GM21360 (cell line): ENCODE results near the gene SMLR1.
A peak's percentile ranks its signal among the peaks of the same experiment; 100 is the strongest.

Experiments used
- ATAC-seq: cut with Tn5 transposase; IDR thresholded peaks from one replicate; pipeline ENCODE4 v1.9.1; 2021; ENCODE audit warnings: mild to moderate bottlenecking, moderate library complexity; ENCODE audit not compliant: unreplicated experiment

Gene SMLR1

DNA sequence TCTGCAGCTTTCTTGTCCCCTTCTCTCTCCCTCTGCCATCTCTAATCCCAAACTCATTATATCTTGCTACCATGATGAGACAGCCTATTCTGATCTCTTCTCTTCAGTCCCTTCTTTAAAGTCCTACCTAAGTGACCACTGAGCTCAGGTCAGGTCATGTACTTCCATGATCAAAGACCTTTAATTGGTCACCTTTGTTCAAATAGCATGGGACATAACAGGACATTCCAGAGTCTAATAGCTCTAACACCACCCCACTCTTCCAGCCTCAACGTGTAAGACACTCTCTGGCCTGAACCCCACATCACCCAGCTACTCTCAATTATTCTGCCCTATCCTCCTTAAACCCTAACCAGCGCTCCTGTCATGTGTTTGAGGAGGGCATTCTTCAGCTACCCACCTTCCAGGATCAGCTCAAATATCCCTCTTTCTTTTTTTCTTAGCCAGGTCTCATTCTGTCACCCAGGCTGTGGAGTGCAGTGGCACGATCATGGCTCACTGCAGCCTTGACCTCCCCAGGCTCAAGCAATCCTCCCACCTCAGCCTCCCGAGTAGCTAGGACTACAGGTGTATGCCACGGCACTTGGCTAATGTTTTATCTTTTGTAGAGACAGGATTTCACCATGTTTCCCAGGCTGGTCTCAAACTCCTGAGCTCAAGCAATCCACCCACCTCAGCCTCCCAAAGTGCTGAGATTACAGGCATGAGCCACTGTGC is 2.1 kb upstream of the SMLR1 start:
- ATAC-seq, result no peak

DNA sequence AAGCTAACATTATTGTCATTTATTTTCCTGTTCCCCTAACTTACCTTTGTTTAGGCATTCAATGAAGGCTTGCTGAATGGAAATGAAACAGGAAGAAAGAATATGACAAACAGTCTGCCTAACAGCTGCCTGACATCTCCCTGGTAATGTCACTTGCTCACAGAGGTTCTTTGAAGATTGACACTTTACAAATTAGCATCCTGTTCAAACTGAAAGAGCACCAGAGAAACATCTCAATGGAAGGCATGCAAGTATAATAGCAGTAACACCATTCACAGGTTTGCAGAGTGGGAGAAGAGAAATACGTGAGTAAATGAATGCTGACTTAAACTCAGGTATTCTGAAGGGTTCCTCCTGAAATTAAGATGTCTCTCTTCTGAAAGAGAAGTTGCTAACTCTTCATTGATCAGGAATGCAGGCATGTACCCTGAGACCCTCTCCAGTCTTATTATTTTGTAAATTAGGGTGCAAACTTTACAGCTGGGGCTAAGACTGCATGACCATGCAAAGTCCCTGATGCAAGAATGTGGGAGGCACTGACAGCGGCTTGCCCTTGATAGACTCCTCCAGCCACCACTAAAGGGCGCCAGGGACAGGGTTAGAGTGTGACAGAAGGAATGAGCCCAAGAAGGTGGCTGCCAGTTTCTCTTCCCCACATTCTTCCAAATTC is 1.3 kb upstream of the SMLR1 start:
- ATAC-seq, result no peak

DNA sequence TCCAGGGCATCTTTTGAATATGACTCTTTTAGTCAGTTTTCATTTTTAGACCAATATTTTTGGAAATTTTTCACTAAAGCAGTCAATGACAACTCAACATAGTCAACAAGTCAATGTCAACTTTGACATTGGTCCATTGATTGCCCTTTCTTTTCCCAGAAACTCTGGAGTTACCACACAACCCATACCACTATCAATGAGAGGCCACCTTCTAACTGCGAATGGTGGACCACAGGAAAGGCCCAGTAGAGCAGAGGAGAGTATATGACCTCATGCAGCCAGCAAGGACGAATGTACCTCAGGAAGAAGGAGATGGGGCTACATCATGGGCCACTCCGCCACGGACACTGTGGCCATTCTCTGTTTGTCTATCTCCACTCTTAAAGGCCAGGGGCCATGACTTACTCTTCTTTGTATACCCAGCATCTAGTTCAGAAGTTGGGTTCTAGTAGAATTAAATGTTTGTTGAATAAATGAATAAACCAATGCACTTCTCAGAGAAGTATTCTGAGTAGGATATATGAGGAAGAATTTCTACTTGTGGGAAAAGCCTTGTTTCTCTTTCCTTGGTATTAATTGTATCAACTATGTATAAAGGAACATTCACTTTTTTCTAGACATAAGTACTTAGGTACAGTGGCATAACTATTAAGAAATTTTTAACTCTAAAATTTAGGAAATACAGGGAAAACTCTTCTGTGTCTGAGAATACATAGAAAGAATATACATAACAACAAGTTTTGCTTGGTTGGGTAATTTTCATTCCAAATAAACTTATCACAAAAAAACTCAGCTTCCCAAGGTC is 562 bp upstream of the SMLR1 start:
- ATAC-seq, result no peak

DNA sequence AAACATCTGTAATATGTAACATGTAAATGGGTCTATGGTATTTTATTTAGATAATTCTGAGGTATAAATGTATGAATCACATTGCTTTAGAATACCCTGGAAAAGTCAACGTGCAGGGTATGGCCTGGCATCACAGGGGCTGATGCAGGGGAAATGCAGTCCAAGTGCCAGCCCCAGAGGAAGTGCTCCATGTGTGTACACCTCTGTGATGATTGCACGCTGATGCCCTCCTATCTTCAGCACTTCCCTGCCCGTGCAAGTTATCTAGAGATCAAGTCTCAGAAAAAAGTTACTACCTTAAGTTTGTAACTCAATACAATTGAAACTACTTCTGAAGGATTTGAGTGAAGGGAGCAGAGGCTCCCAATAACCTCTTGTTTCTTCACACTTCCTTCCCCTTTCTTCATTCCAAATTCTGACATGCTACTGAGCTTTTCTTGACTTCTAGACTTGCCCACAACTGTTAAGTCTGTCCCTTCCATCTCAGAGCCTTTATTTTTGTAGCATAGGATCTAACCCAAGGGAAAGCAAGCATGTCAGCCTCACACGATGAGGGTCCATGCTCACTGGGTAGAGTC is 2.2 kb downstream of the SMLR1 start:
- ATAC-seq, result no peak

DNA sequence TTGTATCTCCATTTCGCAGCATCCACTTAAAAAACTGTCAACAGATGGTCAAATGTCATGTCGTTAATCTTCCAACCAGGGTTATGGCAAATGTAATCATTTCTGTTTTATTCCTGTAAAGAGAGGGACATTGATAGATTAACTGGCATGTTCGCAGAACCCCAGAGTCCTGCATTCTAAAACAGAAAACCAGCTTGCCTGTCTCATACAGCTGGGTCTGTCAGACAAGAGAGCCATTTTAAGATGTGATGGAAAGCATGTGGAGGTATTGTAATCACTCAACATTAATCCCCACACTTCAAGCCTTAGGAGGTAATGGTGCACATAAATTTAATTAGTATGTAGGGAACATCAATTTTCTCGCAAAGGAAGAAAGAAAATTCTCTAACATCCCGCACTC is 4.4 kb downstream of the SMLR1 start:
- no peak for ATAC-seq

DNA sequence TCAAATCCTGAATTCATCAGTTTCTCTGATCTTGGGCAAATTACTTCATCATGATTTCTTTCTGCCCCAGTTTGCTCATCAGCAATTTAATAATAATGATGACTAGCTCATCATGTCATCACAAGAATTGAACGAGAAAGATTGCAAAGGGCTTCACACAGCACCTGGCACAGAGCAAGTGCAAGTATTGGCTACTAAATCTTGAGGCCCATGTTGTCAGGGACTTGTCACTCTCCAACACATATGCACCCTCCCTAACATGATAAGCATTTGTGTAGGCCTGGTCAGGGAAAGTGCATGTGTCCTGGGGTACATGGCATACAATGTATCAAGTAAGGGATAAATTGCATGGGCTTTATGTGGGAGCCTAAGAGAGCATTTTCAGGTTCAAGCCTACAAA is 6.4 kb downstream of the SMLR1 start:
- ATAC-seq, result no peak

DNA sequence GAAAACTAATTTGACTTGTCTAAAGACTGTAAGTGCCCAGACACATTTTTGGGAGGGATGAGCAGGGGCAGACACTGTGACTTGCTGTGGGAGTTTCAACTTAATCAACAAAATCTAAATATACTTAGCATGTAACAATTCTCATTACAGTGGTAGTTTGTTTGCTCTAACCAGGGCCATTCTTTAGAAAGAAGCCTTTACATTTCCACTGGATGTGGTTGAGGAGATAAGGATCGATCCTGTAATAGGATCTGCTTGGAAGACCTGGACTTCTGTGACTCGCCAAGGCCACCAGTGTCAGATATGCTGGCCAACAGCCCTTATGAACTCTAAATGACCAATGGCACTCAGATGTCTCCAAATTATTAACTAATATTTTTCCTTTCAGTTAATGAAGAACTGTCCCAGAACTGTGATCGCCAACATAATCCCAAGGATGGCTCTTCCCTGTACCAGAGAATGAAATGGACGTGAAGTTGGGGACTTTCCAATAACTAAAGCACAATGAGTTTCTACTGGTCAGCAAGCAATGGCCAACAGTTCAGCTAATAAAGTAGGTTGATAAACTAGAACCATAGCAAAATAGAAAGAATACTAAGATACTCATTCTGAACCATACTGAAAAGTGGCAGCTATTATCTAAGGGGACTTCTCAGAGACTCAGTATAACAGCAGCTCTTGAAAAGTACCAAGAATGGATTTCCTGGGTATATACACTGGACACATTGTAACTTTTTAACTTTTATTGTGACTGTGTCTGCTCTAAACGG is 7.5 kb downstream of the SMLR1 start:
- no peak for ATAC-seq

DNA sequence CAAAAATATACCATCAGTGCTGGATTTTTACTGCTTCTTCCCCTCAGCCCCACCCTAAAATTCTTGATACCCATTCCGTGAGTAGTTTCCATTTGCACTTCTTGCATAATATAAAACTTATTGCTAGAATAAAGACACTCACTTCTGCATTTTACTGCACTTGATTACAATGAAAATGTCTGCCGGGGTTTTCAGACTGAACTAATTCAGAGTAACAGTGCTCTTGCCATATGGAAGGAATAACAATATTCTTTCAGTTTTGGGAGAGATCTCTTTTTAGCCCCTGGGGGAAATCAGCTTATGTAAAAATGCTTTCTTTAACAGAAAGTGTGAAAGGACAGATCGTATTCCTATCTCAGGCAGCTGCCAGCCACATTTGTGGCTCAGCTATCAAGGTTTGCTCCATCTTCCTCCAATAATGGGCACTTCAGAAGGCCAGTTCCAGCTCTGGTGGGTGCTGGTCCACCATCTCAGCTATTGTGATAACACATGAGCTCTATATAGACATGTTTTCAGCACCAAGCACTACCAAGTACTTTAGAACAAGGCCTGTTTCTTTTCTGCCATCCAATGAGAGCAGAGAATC is 8.9 kb downstream of the SMLR1 start:
- ATAC-seq, result no peak

DNA sequence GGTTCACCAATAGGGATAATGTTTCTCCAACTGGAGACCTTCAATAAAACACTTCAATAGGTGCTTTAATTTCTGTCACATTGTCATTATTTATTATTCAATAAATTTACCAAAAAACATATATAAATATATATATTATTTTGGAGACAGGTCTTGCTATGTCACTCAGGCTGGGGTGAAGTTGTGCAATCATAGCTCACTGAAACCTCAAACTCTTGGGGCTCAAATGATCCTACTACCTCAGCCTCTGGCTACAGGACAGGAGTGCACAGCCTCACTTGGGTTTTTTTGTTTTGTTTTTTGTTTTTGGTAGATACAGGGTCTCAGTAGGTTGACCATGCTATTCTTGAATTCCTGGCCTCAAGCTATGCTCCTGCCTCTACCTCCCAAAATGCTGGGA is 9.9 kb downstream of the SMLR1 start:
- ATAC-seq, result no peak

DNA sequence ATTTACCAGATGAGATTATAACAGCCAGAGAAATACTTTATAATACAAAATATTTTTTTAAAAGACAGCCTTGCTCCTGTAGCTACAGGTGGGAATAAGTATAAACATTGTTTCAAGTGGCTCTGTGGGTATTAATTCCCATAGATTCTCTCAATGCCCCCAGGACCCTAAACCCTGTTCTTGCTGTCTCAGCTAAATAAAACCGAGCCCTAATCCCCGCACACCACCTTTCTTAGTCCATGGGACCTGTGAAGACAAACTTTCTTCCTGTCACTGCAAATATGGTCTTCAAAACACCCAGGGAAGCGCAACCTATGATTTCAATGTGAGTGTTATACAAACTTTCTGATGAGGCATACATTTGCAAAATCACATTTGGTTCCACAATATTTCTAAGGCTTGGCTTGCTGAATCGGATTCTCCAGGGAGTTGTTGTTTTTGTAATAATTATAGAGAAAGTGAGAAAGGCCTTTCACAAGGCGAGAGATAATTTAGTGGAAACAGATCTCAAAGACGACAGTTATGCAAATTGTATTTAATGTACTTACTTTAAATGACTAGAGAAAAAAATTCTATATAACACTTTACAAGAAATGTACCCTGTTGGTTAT is 11.1 kb downstream of the SMLR1 start:
- no peak for ATAC-seq

DNA sequence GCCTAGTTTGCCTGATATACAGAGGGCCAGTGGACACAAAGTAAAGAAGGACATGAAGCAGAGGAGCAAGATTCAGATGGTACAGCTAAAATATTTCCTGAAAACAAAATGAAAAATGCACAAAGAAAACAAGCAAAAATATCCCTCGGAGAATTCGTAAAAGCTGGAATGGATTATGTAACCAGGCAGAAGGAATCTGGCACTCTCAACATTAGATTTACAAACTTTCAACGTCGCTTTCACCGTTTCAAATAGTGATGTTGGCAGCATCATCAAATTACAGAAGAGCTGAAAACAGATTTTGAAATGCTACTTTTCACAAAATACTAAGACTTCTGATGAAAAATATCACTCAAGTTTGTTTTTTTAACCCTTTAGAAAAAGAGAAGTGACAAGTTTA is 11.7 kb downstream of the SMLR1 start:
- no peak for ATAC-seq

DNA sequence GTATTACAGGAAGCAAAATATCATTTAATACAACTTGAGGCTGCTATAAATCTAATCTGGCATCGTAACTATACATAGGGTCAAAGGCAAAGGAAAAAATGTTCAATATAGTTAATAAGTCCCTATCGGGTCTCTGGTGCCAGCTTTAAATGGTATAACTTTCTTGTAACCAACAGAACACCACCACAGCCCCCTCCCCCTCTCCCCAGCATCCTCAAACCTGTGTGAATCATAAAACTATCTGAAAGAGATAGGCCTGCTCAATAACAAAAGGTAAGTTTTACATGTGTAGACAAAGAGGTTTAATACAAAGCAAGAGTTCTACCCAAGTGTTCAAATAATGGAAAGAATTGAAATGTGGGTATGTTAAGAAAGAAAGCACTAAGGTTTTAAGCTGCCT is 12.2 kb downstream of the SMLR1 start:
- ATAC-seq, result no peak

DNA sequence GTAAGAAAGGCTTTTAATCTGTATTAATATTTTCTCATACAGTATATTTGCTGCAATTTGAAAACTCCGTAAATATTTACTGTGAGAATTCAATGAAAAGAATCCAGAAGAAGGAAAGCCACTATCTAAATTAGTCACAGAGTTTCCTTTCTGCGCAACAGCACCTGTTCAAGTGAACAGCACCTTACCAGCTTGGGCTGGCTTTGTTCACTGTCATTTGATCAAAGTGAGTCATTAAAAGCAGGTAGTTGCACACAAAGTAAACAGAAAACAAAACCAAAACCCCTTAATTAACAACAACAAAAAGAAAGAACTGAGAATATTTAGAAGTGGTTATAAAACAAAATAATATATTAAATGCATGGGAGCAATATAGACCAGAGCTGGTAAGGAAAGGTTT is 12.8 kb downstream of the SMLR1 start:
- no peak for ATAC-seq

DNA sequence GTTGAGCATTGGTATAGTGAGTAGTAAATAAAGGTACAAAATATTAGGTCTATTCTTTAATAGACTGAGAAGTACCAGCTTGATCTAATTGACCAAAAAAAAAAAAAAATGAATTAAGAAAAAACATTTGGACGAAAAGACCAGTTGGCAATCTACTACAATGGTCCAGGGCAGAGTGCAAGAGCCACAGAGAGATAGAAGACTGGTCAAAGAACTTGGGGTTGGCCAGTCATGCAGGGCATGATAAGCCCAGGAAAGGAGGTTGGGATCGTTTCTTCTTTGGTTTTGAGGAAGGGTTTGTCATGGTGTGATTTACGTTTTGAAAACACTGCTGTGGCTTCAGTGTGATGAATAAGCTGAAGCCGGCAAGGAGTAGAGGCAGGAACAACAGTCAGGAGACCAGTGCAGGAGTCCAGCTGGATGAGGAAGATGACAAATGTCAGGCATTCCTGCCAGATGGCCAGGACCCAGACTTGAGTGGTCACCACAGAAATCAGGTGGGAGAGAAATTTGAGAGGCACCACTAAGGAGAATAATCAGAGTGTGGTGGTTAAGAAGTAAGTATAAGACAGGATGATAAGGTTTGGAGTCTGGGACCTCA is 14.0 kb downstream of the SMLR1 start:
- no peak for ATAC-seq

DNA sequence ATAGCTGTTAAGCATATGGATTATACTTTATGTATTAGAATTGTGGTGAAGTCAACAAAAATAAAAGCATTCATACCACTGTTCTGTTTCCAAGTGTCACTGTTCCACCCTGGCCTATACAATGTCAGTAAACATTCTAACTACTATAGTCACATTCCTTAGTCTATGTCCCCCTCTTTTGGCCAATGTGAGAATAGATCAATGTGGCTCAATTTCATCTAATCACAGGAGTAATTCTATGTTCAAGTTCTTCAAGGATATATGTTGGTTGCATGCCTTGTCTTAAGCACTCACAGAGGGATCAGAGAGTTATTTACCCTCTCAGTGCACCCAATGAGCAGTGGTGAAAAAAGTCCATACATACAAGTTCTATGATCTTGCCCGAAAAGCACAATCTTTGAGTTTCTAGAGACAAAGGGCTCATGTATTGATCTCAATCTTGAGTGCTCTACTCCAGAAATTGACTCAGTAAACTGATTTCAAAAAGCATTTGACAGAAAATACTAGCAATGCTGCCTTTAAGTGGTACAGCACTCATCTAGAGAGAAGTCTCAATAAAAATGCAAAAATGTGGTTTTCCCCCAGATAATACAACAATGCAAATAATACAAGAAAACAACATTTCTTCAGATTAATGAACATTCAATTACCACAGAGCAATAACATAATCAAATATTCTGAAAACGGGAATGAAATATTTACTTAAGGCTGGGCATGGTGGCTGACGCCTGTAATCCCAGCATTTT is 16.5 kb downstream of the SMLR1 start:
- peak; percentile 75 for ATAC-seq

DNA sequence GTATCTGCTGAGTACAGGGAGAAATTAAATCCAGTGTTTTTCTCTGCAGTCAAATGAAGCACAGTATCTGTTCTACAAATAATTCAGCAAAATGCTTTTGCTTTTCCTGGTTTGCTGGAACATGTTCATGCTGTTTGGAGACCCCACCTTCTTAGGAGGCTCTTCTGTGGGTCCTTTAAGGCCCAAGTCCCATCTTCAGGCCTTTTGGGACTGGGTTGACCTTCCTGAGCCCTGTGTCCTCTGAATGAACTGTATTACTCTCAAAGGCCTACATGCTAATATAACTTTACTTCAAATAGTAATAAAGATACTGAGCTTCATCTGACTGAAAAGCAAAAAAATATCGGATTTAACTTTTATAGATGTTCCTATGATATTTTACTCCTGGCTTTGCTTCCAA is 19.3 kb downstream of the SMLR1 start:
- no peak for ATAC-seq

DNA sequence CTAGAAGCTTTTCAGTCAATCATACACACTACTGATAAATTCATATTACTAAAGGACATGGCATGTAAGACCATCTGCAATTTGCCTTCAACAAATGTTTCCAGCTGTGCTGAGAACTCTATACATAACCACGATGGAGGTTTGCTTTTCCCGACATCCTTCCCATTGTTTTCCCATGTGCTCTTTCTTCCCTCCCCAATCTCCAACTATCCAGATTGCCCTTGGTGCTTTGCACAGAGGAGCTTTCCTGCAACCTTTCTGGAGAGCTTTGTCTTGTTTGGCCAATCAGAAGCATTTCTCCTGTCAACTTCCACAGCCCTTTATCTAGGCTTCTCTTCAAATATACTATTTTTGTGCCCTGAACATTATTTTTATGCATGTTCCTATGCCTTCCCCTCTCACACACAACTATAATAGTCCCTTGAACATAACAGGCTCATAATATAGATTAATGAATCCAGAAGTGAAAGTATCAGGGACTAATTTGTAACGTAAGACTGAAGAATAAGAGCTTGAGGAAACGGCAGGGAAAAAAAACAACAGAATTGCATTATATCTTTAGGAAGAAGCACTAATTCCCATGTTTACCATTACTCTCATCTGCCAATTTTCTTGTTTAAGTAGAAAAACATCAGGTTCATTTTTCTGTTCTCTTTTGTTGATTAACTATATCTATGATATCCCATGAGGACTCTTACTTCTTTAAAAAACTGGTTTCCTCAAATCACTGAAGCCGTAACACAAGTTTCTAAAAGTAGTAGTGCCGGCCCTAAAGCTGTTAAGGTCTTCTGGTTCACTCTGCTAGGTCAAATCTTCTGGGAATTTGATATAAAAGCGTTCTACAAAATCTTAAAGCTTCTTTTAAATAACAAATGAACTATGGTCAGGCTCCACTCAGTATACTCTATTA is 20.1 kb downstream of the SMLR1 start:
- no peak for ATAC-seq

DNA sequence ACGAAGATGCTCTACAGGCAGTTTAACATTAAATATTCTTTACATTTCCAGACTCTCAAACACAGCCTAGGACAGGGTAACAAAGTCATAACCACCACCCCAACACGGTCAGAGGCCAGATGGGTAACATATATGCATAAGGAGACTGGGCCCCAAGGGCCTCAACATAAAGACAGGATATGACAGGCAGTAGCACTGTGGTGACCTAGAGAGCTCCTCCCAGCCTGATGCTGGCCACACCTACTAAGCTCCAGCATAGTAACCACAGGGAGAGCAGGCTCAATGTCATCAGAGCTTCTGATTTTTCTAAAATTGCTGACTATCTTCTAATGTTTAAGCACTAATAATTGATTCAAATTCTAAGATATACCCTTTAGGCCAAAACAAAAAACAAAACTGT is 21.7 kb downstream of the SMLR1 start:
- ATAC-seq, result peak; percentile 99
